ENCODE results near the gene FAM171A2.
"Not testable (repeated sequence)": the region's sequence is repeated elsewhere in the genome, so short reads cannot be mapped to it uniquely, and the experiment has no call there.

FAM171A2 gene

GRCh38 chr17:44363613-44364159 is at the start of gene FAM171A2:
FAM171A2 (minus strand) TSS chr17:44363853; CDS start chr17:44363714, 139 bp downstream.
- DNase-seq: peak; percentile 66 to 75

- DNase-seq: no peak
These were observed 45.8 kb upstream of the FAM171A2 start for GRCh38 chr17:44409309-44410028.

GRCh38 chr17:44408786-44409185 is 45.1 kb upstream of the FAM171A2 start:
- no peak for DNase-seq

GRCh38 chr17:44402564-44403172 is 39.0 kb upstream of the FAM171A2 start:
- no peak for DNase-seq

- no peak for DNase-seq
These were observed 36.7 kb upstream of the FAM171A2 start for GRCh38 chr17:44400226-44400847.

- DNase-seq: no peak
These were observed 35.3 kb upstream of the FAM171A2 start for GRCh38 chr17:44398692-44399691.

GRCh38 chr17:44397479-44398440 is 34.1 kb upstream of the FAM171A2 start:
- no peak for DNase-seq

GRCh38 chr17:44396946-44397345 is 33.3 kb upstream of the FAM171A2 start:
- no peak for DNase-seq

GRCh38 chr17:44394833-44395232 is 31.2 kb upstream of the FAM171A2 start:
- DNase-seq: no peak

- not testable (repeated sequence) for DNase-seq
These were observed 30.5 kb upstream of the FAM171A2 start for GRCh38 chr17:44394112-44394511.

GRCh38 chr17:44390250-44390870 is 26.7 kb upstream of the FAM171A2 start:
- DNase-seq: no peak

- no peak for DNase-seq
These were observed 26.1 kb upstream of the FAM171A2 start for GRCh38 chr17:44389723-44390202.

GRCh38 chr17:44389281-44389680 is 25.6 kb upstream of the FAM171A2 start, which contains the start of gene ITGA2B:
ITGA2B (minus strand) TSS chr17:44389649; CDS start chr17:44389473, 176 bp downstream.
- no peak for DNase-seq

GRCh38 chr17:44387804-44388203 is 24.2 kb upstream of the FAM171A2 start:
- no peak for DNase-seq

GRCh38 chr17:44386182-44386525 is 22.5 kb upstream of the FAM171A2 start:
- DNase-seq: no peak

GRCh38 chr17:44385287-44386181 is 21.9 kb upstream of the FAM171A2 start:
- DNase-seq: peak; percentile 79 to 84

- no peak for DNase-seq
These were observed 21.2 kb upstream of the FAM171A2 start for GRCh38 chr17:44384823-44385286.

- no peak for DNase-seq
These were observed 20.7 kb upstream of the FAM171A2 start for GRCh38 chr17:44384281-44384822.

- no peak for DNase-seq
These were observed 20.2 kb upstream of the FAM171A2 start for GRCh38 chr17:44383861-44384260.
